Muscle layer of duodenum (tissue), 2 donors: ENCODE measurements around the gene GRB14.

Experiments
- H3K27ac ChIP-seq: one replicate; pipeline ENCODE4 v1.7.0; 2013; ENCODE audit warnings: mild to moderate bottlenecking, low read length
- H3K27me3 ChIP-seq: one replicate; pipeline ENCODE4 v1.7.0; 2013; ENCODE audit warnings: low read depth, mild to moderate bottlenecking, control low read depth, low read length
- H3K36me3 ChIP-seq, 2 donors: one replicate each; pipeline ENCODE4 v1.7.0; 2013; ENCODE audit warnings: low read length in 2 of 2, control low read depth in 1 of 2, mild to moderate bottlenecking in 1 of 2; ENCODE audit not compliant: insufficient read depth in 2 of 2, control insufficient read depth in 1 of 2
- H3K4me1 ChIP-seq, 2 donors: one replicate each; pipeline ENCODE4 v1.7.0; 2013; ENCODE audit warnings: low read length in 2 of 2, mild to moderate bottlenecking in 2 of 2, control low read depth in 1 of 2, moderate library complexity in 1 of 2; ENCODE audit not compliant: insufficient read depth in 2 of 2, control insufficient read depth in 1 of 2
- H3K4me3 ChIP-seq, 2 donors: one replicate each; pipeline ENCODE4 v1.7.0; 2013; ENCODE audit warnings: low read length in 2 of 2, low read depth in 1 of 2, mild to moderate bottlenecking in 1 of 2
- H3K9me3 ChIP-seq, 2 donors: one replicate each; pipeline ENCODE4 v1.7.0; 2013; ENCODE audit warnings: low read length in 2 of 2, control low read depth in 1 of 2, mild to moderate bottlenecking in 1 of 2; ENCODE audit not compliant: control insufficient read depth in 1 of 2
- donor health status: healthy.

Gene GRB14

GRCh38 chr2:164570475-164570874, 50.8 kb downstream of the GRB14 start:
- no peak overlapping the region for H3K4me3 ChIP-seq
- no peaks in the 10 kb centered on the region for H3K4me1 ChIP-seq
- no peak overlapping the region for H3K27ac ChIP-seq
- H3K27me3 ChIP-seq = no peaks in the 10 kb centered on the region
- H3K9me3 ChIP-seq = no peaks in the 10 kb centered on the region
- H3K36me3 ChIP-seq = no peaks in the 10 kb centered on the region

GRCh38 chr2:164569378-164569777, 51.9 kb downstream of the GRB14 start:
- Histone ChIP-seq H3K36me3 (no peaks in the 10 kb centered on the region), H3K9me3 (no peaks in the 10 kb centered on the region), H3K27ac (no peak overlapping the region), H3K4me3 (no peak overlapping the region), H3K27me3 (no peaks in the 10 kb centered on the region), H3K4me1 (no peaks in the 10 kb centered on the region)

GRCh38 chr2:164568317-164568716, 53.0 kb downstream of the GRB14 start:
- H3K4me1 ChIP-seq = no peaks in the 10 kb centered on the region
- no peaks in the 10 kb centered on the region for H3K9me3 ChIP-seq
- no peak overlapping the region for H3K4me3 ChIP-seq
- no peaks in the 10 kb centered on the region for H3K27me3 ChIP-seq
- no peak overlapping the region for H3K27ac ChIP-seq
- H3K36me3 ChIP-seq = no peaks in the 10 kb centered on the region

GRCh38 chr2:164567335-164567989, 53.8 kb downstream of the GRB14 start:
- no peak overlapping the region for H3K4me3 ChIP-seq
- H3K27me3 ChIP-seq = no peaks in the 10 kb centered on the region
- no peak overlapping the region for H3K27ac ChIP-seq
- no peaks in the 10 kb centered on the region for H3K9me3 ChIP-seq
- H3K36me3 ChIP-seq = no peaks in the 10 kb centered on the region
- H3K4me1 ChIP-seq = peaks cover 0 to 6% of the 10 kb centered on the region in 2 donors

- Histone ChIP-seq H3K27me3 (no peaks in the 10 kb centered on the region), H3K9me3 (no peaks in the 10 kb centered on the region), H3K36me3 (no peaks in the 10 kb centered on the region), H3K27ac (no peak overlapping the region), H3K4me1 (peaks cover 0 to 20% of the 10 kb centered on the region in 2 donors), H3K4me3 (no peak overlapping the region)
Measured at GRCh38 chr2:164565359-164565758, 55.9 kb downstream of the GRB14 start.

GRCh38 chr2:164562666-164563065, 58.6 kb downstream of the GRB14 start:
- H3K27ac ChIP-seq = no peak overlapping the region
- H3K27me3 ChIP-seq = no peaks in the 10 kb centered on the region
- H3K36me3 ChIP-seq = no peaks in the 10 kb centered on the region
- H3K4me3 ChIP-seq = no peak overlapping the region
- H3K9me3 ChIP-seq = no peaks in the 10 kb centered on the region
- H3K4me1 ChIP-seq = peaks cover 0 to 20% of the 10 kb centered on the region in 2 donors

GRCh38 chr2:164561991-164562390, 59.3 kb downstream of the GRB14 start:
- Histone ChIP-seq H3K4me3 (no peak overlapping the region), H3K36me3 (no peaks in the 10 kb centered on the region), H3K9me3 (no peaks in the 10 kb centered on the region), H3K27ac (no peak overlapping the region), H3K4me1 (peaks cover 0 to 20% of the 10 kb centered on the region in 2 donors), H3K27me3 (no peaks in the 10 kb centered on the region)

- Histone ChIP-seq H3K27ac (no peak overlapping the region), H3K4me1 (peaks cover 0 to 20% of the 10 kb centered on the region in 2 donors), H3K4me3 (no peak overlapping the region), H3K27me3 (no peaks in the 10 kb centered on the region), H3K36me3 (no peaks in the 10 kb centered on the region), H3K9me3 (no peaks in the 10 kb centered on the region)
Measured at GRCh38 chr2:164561416-164561815, 59.9 kb downstream of the GRB14 start.

GRCh38 chr2:164560902-164561301, 60.4 kb downstream of the GRB14 start:
- H3K27ac ChIP-seq = no peak overlapping the region
- H3K9me3 ChIP-seq = no peaks in the 10 kb centered on the region

GRCh38 chr2:164560181-164560792, 61.0 kb downstream of the GRB14 start:
- H3K4me3 ChIP-seq = no peak overlapping the region
- H3K36me3 ChIP-seq = no peaks in the 10 kb centered on the region
- H3K9me3 ChIP-seq = no peaks in the 10 kb centered on the region
- no peak overlapping the region for H3K27ac ChIP-seq
- H3K27me3 ChIP-seq = no peaks in the 10 kb centered on the region
- H3K4me1 ChIP-seq = peaks cover 0 to 20% of the 10 kb centered on the region in 2 donors

More at GRCh38 chr2:164560902-164561301, 60.4 kb downstream of the GRB14 start:
- Histone ChIP-seq H3K36me3 (no peaks in the 10 kb centered on the region), H3K27me3 (no peaks in the 10 kb centered on the region), H3K4me3 (no peak overlapping the region), H3K4me1 (peaks cover 0 to 20% of the 10 kb centered on the region in 2 donors)

GRCh38 chr2:164558450-164558849, 62.8 kb downstream of the GRB14 start:
- no peaks in the 10 kb centered on the region for H3K9me3 ChIP-seq

GRCh38 chr2:164554487-164554886, 66.8 kb downstream of the GRB14 start:
- no peaks in the 10 kb centered on the region for H3K9me3 ChIP-seq
- H3K4me1 ChIP-seq = no peaks in the 10 kb centered on the region
- no peak overlapping the region for H3K4me3 ChIP-seq
- no peaks in the 10 kb centered on the region for H3K27me3 ChIP-seq
- no peaks in the 10 kb centered on the region for H3K36me3 ChIP-seq
- H3K27ac ChIP-seq = no peak overlapping the region

More at GRCh38 chr2:164558450-164558849, 62.8 kb downstream of the GRB14 start:
- no peaks in the 10 kb centered on the region for H3K36me3 ChIP-seq
- no peak overlapping the region for H3K27ac ChIP-seq
- H3K27me3 ChIP-seq = no peaks in the 10 kb centered on the region
- no peak overlapping the region for H3K4me3 ChIP-seq
- peaks cover 0 to 20% of the 10 kb centered on the region in 2 donors for H3K4me1 ChIP-seq
